Measurements from ENCODE around the gene TIMM17A. TPM values are rescaled to one million over a fixed set of nuclear protein-coding genes. Genes with fewer than 3 reads are reported as not detected.
"Not testable (repeated sequence)": the region's sequence is repeated elsewhere in the genome, so short reads cannot be mapped to it uniquely, and the experiment has no call there.

Gene TIMM17A
- total RNA-seq, 3 donors from 2014 or later (not counting 1 experiment from before 2014, with no cell fraction given), result 48.7 to 53.9 (median 51.8) TPM

- intact Hi-C loops (cut with micrococcal nuclease), result no loop called here
- no peaks in the 10 kb centered on the region for H3K36me3 ChIP-seq (ENCODE audit: control insufficient read depth, insufficient read depth, low read length)
- 92% methylated on average over 4 of the region's 4 CpGs for WGBS (ENCODE audit: insufficient coverage)
- H3K27ac Mint-ChIP-seq, result no peak overlapping the region
- no peaks in the 10 kb centered on the region for H3K36me3 Mint-ChIP-seq
- no peaks in the 10 kb centered on the region for H3K9me3 ChIP-seq (ENCODE audit: control insufficient read depth, insufficient read depth, low read length)
- no peak overlapping the region for H3K4me3 Mint-ChIP-seq
- ATAC-seq (no peak), DNase-seq (no peak)
- H3K27me3 Mint-ChIP-seq (ENCODE audit: low read depth in 2 of 2), result peaks cover 21 to 29% of the 10 kb centered on the region in 2 donors
- H3K4me3 ChIP-seq (ENCODE audit: low read length), result no peak overlapping the region
- no peak overlapping the region for H3K27ac ChIP-seq (ENCODE audit: low read length)
- H3K27me3 ChIP-seq (ENCODE audit: control insufficient read depth, insufficient read depth, low read length), result no peaks in the 10 kb centered on the region
- no peak for TF ChIP-seq CTCF (IDR thresholded peaks at IDR 0.05)
- H3K4me1 ChIP-seq (ENCODE audit: control insufficient read depth, insufficient read depth, low read length), result no peaks in the 10 kb centered on the region
- no peaks in the 10 kb centered on the region for H3K4me1 Mint-ChIP-seq
- H3K9me3 Mint-ChIP-seq, result no peaks in the 10 kb centered on the region
Observed at GRCh38 chr1:201938440-201939035, 16.8 kb upstream of the TIMM17A start.

- H3K27ac Mint-ChIP-seq, result no peak overlapping the region
- no peaks in the 10 kb centered on the region for H3K36me3 Mint-ChIP-seq
- intact Hi-C loops (cut with micrococcal nuclease), result no loop called here
- Histone ChIP-seq H3K4me3 (ENCODE audit: low read length) (no peak overlapping the region), H3K27ac (ENCODE audit: low read length) (no peak overlapping the region), H3K36me3 (ENCODE audit: control insufficient read depth, insufficient read depth, low read length) (no peaks in the 10 kb centered on the region), H3K9me3 (ENCODE audit: control insufficient read depth, insufficient read depth, low read length) (no peaks in the 10 kb centered on the region), H3K4me1 (ENCODE audit: control insufficient read depth, insufficient read depth, low read length) (no peaks in the 10 kb centered on the region), H3K27me3 (ENCODE audit: control insufficient read depth, insufficient read depth, low read length) (peaks cover 5% of the 10 kb centered on the region)
- peaks cover 21 to 35% of the 10 kb centered on the region in 2 donors for H3K27me3 Mint-ChIP-seq (ENCODE audit: low read depth in 2 of 2)
- no peaks in the 10 kb centered on the region for H3K4me1 Mint-ChIP-seq
- H3K4me3 Mint-ChIP-seq, result no peak overlapping the region
- DNase-seq, result no peak
- no peaks in the 10 kb centered on the region for H3K9me3 Mint-ChIP-seq
- 86% methylated on average over 2 of the region's 4 CpGs for WGBS (ENCODE audit: insufficient coverage)
- ATAC-seq, result no peak
- no peak for TF ChIP-seq CTCF (IDR thresholded peaks at IDR 0.05)
Observed at GRCh38 chr1:201939148-201939547, 16.2 kb upstream of the TIMM17A start.

GRCh38 chr1:201939574-201939973 is 15.7 kb upstream of the TIMM17A start:
- Histone ChIP-seq H3K27ac (ENCODE audit: low read length) (no peak overlapping the region), H3K4me1 (ENCODE audit: control insufficient read depth, insufficient read depth, low read length) (no peaks in the 10 kb centered on the region), H3K36me3 (ENCODE audit: control insufficient read depth, insufficient read depth, low read length) (no peaks in the 10 kb centered on the region), H3K4me3 (ENCODE audit: low read length) (no peak overlapping the region), H3K27me3 (ENCODE audit: control insufficient read depth, insufficient read depth, low read length) (peaks cover 5% of the 10 kb centered on the region), H3K9me3 (ENCODE audit: control insufficient read depth, insufficient read depth, low read length) (no peaks in the 10 kb centered on the region)
- no peaks in the 10 kb centered on the region for H3K36me3 Mint-ChIP-seq
- no peak overlapping the region for H3K4me3 Mint-ChIP-seq
- TF ChIP-seq CTCF (IDR thresholded peaks at IDR 0.05), result no peak
- DNase-seq, result no peak
- no peak for ATAC-seq
- 90% methylated on average over 5 of the region's 5 CpGs for WGBS (ENCODE audit: insufficient coverage)
- H3K4me1 Mint-ChIP-seq, result no peaks in the 10 kb centered on the region
- H3K27ac Mint-ChIP-seq, result no peak overlapping the region
- peaks cover 17 to 31% of the 10 kb centered on the region in 2 donors for H3K27me3 Mint-ChIP-seq (ENCODE audit: low read depth in 2 of 2)
- intact Hi-C loops (cut with micrococcal nuclease), result no loop called here
- H3K9me3 Mint-ChIP-seq, result no peaks in the 10 kb centered on the region

GRCh38 chr1:201940316-201940715 is 15.0 kb upstream of the TIMM17A start:
- H3K4me1 ChIP-seq (ENCODE audit: control insufficient read depth, insufficient read depth, low read length); H3K27ac ChIP-seq (ENCODE audit: low read length); H3K9me3 ChIP-seq (ENCODE audit: control insufficient read depth, insufficient read depth, low read length); H3K27me3 ChIP-seq (ENCODE audit: control insufficient read depth, insufficient read depth, low read length); H3K9me3 Mint-ChIP-seq; H3K27ac Mint-ChIP-seq; H3K36me3 Mint-ChIP-seq; ATAC-seq; intact Hi-C loops (cut with micrococcal nuclease); H3K4me1 Mint-ChIP-seq; H3K4me3 Mint-ChIP-seq; DNase-seq; H3K36me3 ChIP-seq (ENCODE audit: control insufficient read depth, insufficient read depth, low read length); H3K4me3 ChIP-seq (ENCODE audit: low read length): not testable (repeated sequence)
- peaks cover 19 to 31% of the 10 kb centered on the region in 2 donors for H3K27me3 Mint-ChIP-seq (ENCODE audit: low read depth in 2 of 2)
- WGBS (ENCODE audit: insufficient coverage), result 97% methylated on average over 9 of the region's 10 CpGs

Measured in natural killer cell (primary cell).